PC-3 (cell line): ENCODE measurements around the gene SPNS1. TPM values are rescaled to one million over a fixed set of nuclear protein-coding genes. Genes with fewer than 3 reads are reported as not detected.

ENCODE experiments used
- ATAC-seq: fragments of 200-7000 bp; cut with Tn5 transposase; 2 replicates; pipeline ENCODE4 v1.9.1; 2020; ENCODE audit warnings: mild to moderate bottlenecking, moderate library complexity
- BruUV-seq: library from RNA; stranded (reverse); fragments of 400-500 nt; replicated peaks from 2 replicates; lab custom pipeline; 2021; lab: Mats Ljungman, UMichigan
- CTCF ChIA-PET: fragments of 300-600 bp; sonication (Branson Sonifier 250); formaldehyde crosslinking; loops from one replicate; lab custom pipeline; 2022; ENCODE audit warnings: antibody characterized with exemption; lab: Charles Lee
- POLR2A ChIA-PET: fragments of 300-600 bp; sonication (Branson Sonifier 250); formaldehyde crosslinking; loops from one replicate; lab custom pipeline; 2022; ENCODE audit warnings: antibody characterized with exemption; ENCODE audit not compliant: unreplicated experiment; lab: Charles Lee
- DNase-seq: peaks from one replicate; pipeline ENCODE4 v3.0.0-alpha.2; 2015
- H2AFZ ChIP-seq: fragments of 300-600 bp; sonication (generic); 2 replicates; pipeline ENCODE4 v1.6.0; 2016; ENCODE audit warnings: antibody characterized with exemption, low read length
- H3F3A ChIP-seq: fragments of 300-600 bp; sonication (generic); one replicate; pipeline ENCODE4 v1.6.0; 2017; ENCODE audit warnings: antibody characterized with exemption, low read length, control low read depth, mild to moderate bottlenecking; ENCODE audit not compliant: unreplicated experiment
- H3K27ac ChIP-seq: fragments of 300-600 bp; sonication (generic); 2 replicates; pipeline ENCODE4 v1.5.1; 2016; ENCODE audit warnings: mild to moderate bottlenecking, low read length
- H3K27me3 ChIP-seq: fragments of 300-600 bp; sonication (generic); 2 replicates; pipeline ENCODE4 v1.6.1; 2016; ENCODE audit warnings: low read length, mixed read lengths
- H3K36me3 ChIP-seq: fragments of 300-600 bp; sonication (generic); 2 replicates; pipeline ENCODE4 v1.6.1; 2016; ENCODE audit warnings: low read depth, mixed run types, low read length, mixed read lengths
- H3K4me1 ChIP-seq: fragments of 300-600 bp; sonication (generic); 2 replicates; pipeline ENCODE4 v1.5.1; 2016; ENCODE audit warnings: low read length; ENCODE audit not compliant: insufficient read depth
- H3K4me2 ChIP-seq: fragments of 300-600 bp; sonication (generic); 2 replicates; pipeline ENCODE4 v1.6.0; 2016; ENCODE audit warnings: low read length
- H3K4me3 ChIP-seq: fragments of 300-600 bp; sonication (generic); 2 replicates; pipeline ENCODE4 v1.5.1; 2016; ENCODE audit warnings: mild to moderate bottlenecking, low read length, mixed read lengths
- H3K79me2 ChIP-seq: fragments of 300-600 bp; sonication (generic); 2 replicates; pipeline ENCODE4 v1.6.1; 2017; ENCODE audit warnings: low read length, mixed read lengths
- H3K9ac ChIP-seq: fragments of 300-600 bp; sonication (generic); 2 replicates; pipeline ENCODE4 v1.6.0; 2016; ENCODE audit warnings: mild to moderate bottlenecking, low read length
- H3K9me2 ChIP-seq: fragments of 300-600 bp; sonication (generic); replicated peaks from 2 replicates; pipeline ENCODE4 v1.6.1; 2016; ENCODE audit warnings: mixed run types, low read length, mixed read lengths
- H3K9me3 ChIP-seq: fragments of 300-600 bp; sonication (generic); 2 replicates; pipeline ENCODE4 v1.6.1; 2016; ENCODE audit warnings: low read length, mixed read lengths
- H4K20me1 ChIP-seq: fragments of 300-600 bp; sonication (generic); 2 replicates; pipeline ENCODE4 v1.6.1; 2016; ENCODE audit warnings: low read length, mixed read lengths
- EZH2 ChIP-seq: fragments of 300-600 bp; sonication (generic); IDR thresholded peaks from one replicate; pipeline ENCODE4 v1.6.1; 2017; ENCODE audit warnings: antibody characterized with exemption, mild to moderate bottlenecking, low read length; ENCODE audit not compliant: unreplicated experiment
- EZH2phosphoT487 ChIP-seq: fragments of 300-600 bp; sonication (generic); IDR thresholded peaks from 2 replicates; pipeline ENCODE4 v1.6.1; 2018; ENCODE audit warnings: mild to moderate bottlenecking, antibody characterized with exemption, low read length, borderline replicate concordance
- intact Hi-C: fragments of 100-400 bp; cut with micrococcal nuclease; formaldehyde crosslinking; loops from 2 replicates; pipeline ENCODE4 v1.9.0; 2023
- total RNA-seq: library from RNA; depleted of rRNA; stranded (reverse); fragments of >200 nt; gene quantifications from 2 replicates; pipeline ENCODE4 v1.2.3, GENCODE V29; 2014
- TF ChIP-seq, protein P1 (sequence below): fragments of 300-600 bp; sonication (generic); conservative IDR thresholded peaks from 2 replicates; pipeline ENCODE4 v1.5.1; 2017; ENCODE audit warnings: antibody characterized with exemption, low read depth, mild to moderate bottlenecking, low read length

SPNS1 gene
- total RNA-seq, 1 experiment from 2014 or later, result 44.8 TPM

DNA sequence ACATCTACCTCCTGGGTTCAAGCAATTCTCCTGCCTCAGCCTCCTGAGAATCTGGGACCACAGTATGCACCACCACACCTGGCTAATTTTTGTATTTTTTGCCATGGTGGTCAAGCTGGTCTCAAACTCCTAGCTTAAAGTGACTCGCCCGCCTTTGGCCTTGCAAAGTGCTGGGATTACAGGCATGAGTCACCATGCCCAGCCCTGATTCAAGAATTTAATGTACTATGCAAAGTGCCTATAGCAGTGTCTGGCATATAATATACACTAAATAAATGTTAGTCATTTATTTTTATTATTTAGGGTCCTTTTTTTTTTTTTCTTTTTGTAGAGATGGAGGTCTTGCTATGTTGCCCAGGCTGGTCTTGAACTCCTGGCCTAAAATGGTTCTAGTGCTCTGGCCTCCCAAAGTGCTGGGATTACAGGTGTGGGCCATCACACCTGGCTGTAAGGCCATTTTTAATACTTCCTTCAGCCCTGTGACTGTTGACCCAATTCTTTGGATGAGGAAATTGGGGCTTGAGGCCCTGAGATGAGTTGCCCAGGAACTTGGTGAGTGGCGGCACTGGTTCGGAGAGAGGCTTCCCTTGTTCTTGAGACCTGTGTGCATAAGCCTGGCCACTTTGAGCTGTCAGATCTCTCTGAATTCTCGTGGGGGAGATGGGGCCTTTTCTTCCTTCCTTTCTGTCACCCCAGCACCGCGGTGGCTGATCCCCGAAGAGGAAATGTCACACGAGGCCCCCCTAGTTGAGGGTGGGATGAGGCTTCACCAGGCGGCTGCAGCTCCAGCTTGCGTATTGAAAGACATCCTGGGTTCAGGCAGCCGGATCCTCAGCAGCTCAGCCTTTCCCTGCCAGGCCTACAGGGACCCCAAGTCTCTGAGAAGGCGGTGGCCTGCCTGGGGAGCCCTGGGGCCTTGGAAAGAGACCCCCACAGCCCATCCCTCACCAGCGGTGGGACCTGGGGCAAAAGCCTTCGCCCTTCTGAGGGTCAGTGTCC is 49.0 kb downstream of the SPNS1 start:
- Histone ChIP-seq H3K27me3 (no peaks in the 10 kb centered on the region), H3K4me2 (no peak overlapping the region), H3K9me3 (no peaks in the 10 kb centered on the region), H3K36me3 (no peaks in the 10 kb centered on the region), H4K20me1 (no peaks in the 10 kb centered on the region), H3K9me2 (no peaks in the 10 kb centered on the region), H3K4me1 (peaks cover 10% of the 10 kb centered on the region), H3K79me2 (no peaks in the 10 kb centered on the region), H3F3A (no peaks in the 10 kb centered on the region), H3K4me3 (no peak overlapping the region), H3K9ac (no peak overlapping the region), H2AFZ (no peak overlapping the region), H3K27ac (no peak overlapping the region)
- DNase-seq, result peak; percentile 51
- intact Hi-C loops, result no loop called here
- BruUV-seq, result no TSS peak
- TF ChIP-seq, protein P1, sequence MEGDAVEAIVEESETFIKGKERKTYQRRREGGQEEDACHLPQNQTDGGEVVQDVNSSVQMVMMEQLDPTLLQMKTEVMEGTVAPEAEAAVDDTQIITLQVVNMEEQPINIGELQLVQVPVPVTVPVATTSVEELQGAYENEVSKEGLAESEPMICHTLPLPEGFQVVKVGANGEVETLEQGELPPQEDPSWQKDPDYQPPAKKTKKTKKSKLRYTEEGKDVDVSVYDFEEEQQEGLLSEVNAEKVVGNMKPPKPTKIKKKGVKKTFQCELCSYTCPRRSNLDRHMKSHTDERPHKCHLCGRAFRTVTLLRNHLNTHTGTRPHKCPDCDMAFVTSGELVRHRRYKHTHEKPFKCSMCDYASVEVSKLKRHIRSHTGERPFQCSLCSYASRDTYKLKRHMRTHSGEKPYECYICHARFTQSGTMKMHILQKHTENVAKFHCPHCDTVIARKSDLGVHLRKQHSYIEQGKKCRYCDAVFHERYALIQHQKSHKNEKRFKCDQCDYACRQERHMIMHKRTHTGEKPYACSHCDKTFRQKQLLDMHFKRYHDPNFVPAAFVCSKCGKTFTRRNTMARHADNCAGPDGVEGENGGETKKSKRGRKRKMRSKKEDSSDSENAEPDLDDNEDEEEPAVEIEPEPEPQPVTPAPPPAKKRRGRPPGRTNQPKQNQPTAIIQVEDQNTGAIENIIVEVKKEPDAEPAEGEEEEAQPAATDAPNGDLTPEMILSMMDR, result no peak
- TF ChIP-seq EZH2phosphoT487, result no peak
- TF ChIP-seq EZH2, result no peak
- ChIA-PET POLR2A (no interaction called here), CTCF (no interaction called here)
- ATAC-seq, result peak; percentile 37; the same call in 1 of the 2 replicates

DNA sequence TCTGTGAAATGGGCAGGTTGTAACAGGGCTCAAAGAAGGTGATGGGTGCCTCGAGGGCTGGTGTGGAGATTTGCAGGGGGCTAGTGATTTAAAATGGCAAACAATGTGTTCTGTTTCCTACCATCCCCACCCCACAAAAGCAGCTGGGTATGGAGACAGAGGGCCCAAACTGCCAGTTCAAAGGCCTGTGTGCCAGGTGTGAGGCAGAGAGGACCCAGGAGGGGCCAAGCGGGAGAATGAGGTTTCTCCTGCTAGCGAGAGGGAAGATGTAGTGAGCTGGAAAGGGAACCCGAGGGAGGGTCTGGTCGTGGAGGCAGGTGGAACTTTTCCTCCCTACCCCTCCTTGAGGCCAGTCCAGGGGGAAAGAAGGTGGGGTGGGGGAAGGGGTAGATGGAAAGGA is 49.7 kb downstream of the SPNS1 start:
- Histone ChIP-seq H3K4me3 (no peak overlapping the region), H3K9ac (no peak overlapping the region), H3F3A (no peaks in the 10 kb centered on the region), H3K36me3 (no peaks in the 10 kb centered on the region), H2AFZ (no peak overlapping the region), H3K9me2 (no peaks in the 10 kb centered on the region), H3K9me3 (no peaks in the 10 kb centered on the region), H4K20me1 (no peaks in the 10 kb centered on the region), H3K27me3 (no peaks in the 10 kb centered on the region), H3K4me1 (peaks cover 17% of the 10 kb centered on the region), H3K27ac (no peak overlapping the region), H3K4me2 (no peak overlapping the region), H3K79me2 (no peaks in the 10 kb centered on the region)
- POLR2A ChIA-PET, result no interaction called here
- no peak for DNase-seq
- CTCF ChIA-PET, result no interaction called here
- no peak for TF ChIP-seq EZH2
- BruUV-seq, result no TSS peak
- intact Hi-C loops, result no loop called here
- no peak for ATAC-seq

DNA sequence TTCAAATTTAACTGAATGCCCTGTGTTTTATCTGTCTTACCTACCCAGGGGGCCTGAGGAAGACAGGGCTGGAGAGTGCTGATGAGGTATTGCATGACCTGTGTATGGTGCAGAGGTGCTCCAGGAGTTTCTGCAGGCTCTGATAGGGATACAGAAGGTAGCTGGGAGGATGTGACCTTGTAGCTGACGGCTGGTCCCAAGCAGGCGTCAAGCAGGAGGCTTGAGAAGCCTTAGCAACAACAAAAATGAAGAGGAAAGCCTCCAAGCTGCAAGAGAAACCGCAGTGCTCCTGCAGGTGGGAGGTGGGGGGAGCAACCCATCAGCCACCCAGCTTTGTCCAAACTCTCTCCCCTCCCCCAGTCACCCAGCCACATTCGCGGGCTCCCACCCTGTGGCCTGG is 50.6 kb downstream of the SPNS1 start:
- Histone ChIP-seq H3K9me2 (no peaks in the 10 kb centered on the region), H3F3A (no peaks in the 10 kb centered on the region), H3K4me1 (peaks cover 21% of the 10 kb centered on the region), H3K36me3 (no peaks in the 10 kb centered on the region), H3K27me3 (no peaks in the 10 kb centered on the region), H2AFZ (no peak overlapping the region), H3K4me3 (no peak overlapping the region), H3K9ac (no peak overlapping the region), H3K79me2 (no peaks in the 10 kb centered on the region), H3K9me3 (no peaks in the 10 kb centered on the region), H3K4me2 (no peak overlapping the region), H4K20me1 (no peaks in the 10 kb centered on the region), H3K27ac (no peak overlapping the region)
- BruUV-seq, result no TSS peak
- ChIA-PET POLR2A (no interaction called here), CTCF (no interaction called here)
- DNase-seq (no peak), ATAC-seq (no peak)
- intact Hi-C loops, result no loop called here
- TF ChIP-seq EZH2phosphoT487, result no peak
- TF ChIP-seq EZH2, result no peak
- TF ChIP-seq, protein P1, result no peak
